Stimulated activated CD8-positive, alpha-beta memory T cell treated with anti-CD3 and anti-CD28 coated beads, Interleukin-12 subunit alpha, Interleukin-12 subunit beta, amount 100 ng/mL, for 24 hours (primary cell): Measurements from ENCODE around the gene SLC13A2.
"Not testable (repeated sequence)": the region's sequence is repeated elsewhere in the genome, so short reads cannot be mapped to it uniquely, and the experiment has no call there.

ENCODE experiments used
- DNase-seq: peaks from one replicate; pipeline ENCODE4 v3.0.0-alpha.2; 2020; ENCODE audit errors: extremely low read depth

Gene SLC13A2

GRCh38 chr17:28473542-28473941, at the start of gene SLC13A2:
SLC13A2 (plus strand) TSS chr17:28473644; CDS start chr17:28473713, 69 bp downstream.
- no peak for DNase-seq

- no peak for DNase-seq
Observed at GRCh38 chr17:28425206-28425605, 48.2 kb upstream of the SLC13A2 start.

GRCh38 chr17:28426081-28426519, 47.3 kb upstream of the SLC13A2 start:
- DNase-seq: no peak

DNA sequence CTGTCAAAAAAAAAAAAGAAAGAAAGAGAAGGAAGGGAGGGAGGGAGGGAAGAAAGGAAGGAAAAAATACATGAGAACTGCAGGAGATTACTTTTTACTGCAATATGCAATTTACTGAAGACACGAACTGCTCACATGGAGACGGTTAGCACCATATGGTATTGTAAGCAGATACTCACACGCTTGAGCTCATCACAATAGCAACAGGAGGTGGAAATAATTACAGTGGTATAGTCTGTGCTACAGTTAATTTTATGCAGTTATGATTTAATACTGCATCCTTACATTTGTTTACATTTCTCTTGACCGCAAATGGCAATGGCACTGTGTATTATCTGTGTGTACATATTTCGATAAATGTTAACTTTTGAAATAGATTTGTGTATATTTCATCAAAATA, 46.1 kb upstream of the SLC13A2 start:
- no peak for DNase-seq

GRCh38 chr17:28427982-28428381, 45.5 kb upstream of the SLC13A2 start:
- not testable (repeated sequence) for DNase-seq

- no peak for DNase-seq
Observed at GRCh38 chr17:28433721-28434120, 39.7 kb upstream of the SLC13A2 start.

DNA sequence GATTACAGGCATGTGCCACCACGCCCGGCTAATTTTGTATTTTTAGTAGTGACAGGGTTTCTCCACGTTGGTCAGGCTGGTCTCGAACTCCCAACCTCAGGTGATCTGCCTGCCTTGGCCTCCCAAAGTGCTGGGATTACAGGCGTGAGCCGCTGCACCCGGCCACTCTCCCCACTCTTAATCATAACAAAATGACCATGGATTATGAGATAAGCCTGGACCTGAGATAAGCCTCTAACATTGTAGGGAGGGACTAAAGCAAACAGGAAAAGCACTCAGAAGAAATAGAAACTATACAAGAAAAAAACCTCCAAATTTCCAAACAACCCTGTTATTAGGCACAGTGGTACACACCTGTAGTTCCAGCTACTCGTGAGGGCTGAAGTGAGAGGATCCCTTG, 39.1 kb upstream of the SLC13A2 start:
- DNase-seq: not testable (repeated sequence)

- no peak for DNase-seq
Observed at GRCh38 chr17:28443901-28444638, 29.4 kb upstream of the SLC13A2 start.

GRCh38 chr17:28446716-28447395, 26.6 kb upstream of the SLC13A2 start:
- DNase-seq: no peak

DNA sequence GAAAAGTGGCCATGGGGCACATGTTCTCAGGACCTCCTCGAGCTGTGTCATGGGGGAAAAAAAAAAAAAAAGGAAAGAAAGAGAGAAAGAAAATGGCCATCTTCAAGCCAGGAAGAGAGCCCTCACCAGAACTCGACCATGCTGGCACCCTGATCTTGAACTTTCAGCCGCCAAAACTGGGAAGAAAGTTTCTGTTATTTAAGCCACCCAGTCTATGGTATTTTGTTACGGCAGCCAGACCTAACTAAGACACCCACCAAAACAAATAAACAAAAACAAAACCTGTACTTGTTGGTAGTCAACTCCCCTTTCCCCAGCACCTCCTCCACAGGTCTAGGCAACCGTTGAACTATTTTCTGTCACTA, 26.1 kb upstream of the SLC13A2 start:
- no peak for DNase-seq

- DNase-seq: no peak
Observed at GRCh38 chr17:28449859-28450258, 23.6 kb upstream of the SLC13A2 start.

- DNase-seq: no peak
Observed at GRCh38 chr17:28457890-28458289, 15.6 kb upstream of the SLC13A2 start.

DNA sequence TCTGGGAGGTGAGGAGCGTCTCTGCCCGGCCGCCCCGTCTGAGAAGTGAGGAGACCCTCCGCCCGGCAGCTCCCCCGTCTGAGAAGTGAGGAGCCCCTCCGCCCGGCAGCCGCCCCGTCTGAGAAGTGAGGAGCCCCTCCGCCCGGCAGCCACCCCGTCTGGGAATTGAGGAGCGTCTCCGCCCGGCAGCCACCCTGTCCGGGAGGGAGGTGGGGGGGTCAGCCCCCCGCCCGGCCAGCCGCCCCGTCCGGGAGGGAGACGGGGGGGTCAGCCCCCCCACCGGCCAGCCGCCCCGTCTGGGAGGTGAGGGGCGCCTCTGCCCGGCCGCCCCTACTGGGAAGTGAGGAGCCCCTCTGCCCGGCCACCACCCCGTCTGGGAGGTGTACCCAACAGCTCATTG, 14.6 kb upstream of the SLC13A2 start:
- not testable (repeated sequence) for DNase-seq

DNA sequence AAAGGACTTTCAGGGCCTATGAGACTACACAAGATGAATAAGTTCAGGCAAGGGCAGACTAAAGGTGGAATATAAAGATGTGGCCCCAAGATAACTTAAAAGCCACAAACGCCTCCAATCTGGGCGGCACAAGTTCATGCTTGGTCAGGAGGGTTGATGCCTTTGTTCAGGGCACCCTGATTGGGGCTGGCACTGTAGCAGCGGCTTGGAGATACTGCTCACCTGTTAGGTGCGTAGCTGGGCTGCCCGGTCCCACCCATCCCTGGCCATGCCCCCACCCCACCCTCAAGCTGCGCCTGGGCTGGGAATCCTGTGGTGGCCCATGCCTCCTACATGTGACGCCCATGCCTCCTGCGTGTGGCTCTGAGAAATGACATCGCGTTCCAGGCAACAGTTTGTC, 12.5 kb upstream of the SLC13A2 start:
- no peak for DNase-seq

- DNase-seq: no peak
Observed at GRCh38 chr17:28466001-28466400, 7.4 kb upstream of the SLC13A2 start.

DNA sequence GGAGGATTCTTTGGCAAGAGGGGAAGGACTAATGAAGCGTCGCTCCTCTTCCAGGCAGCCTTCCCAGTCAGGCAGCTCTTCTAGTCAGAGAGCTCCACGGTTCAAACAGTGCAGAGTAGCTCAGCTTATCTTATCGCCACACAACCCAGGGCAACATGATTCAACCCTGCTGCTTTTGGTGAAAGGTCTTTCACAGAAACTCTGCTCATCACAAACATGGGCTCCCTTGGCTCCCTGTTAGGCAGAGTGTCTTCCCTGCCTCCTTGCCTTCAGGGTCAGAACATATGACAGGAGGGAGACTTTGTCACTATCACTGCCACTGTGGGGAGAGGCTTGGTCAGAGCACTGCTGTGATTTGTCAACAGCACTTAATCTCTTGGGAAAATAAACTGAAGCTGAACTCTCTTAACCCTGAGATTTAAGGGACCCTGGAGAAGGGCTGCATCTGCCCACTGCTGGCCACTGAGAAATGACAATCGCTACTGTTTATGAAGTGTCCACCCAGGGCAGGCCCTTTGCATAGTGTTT, 6.9 kb upstream of the SLC13A2 start:
- no peak for DNase-seq

GRCh38 chr17:28467456-28468025, 5.9 kb upstream of the SLC13A2 start:
- DNase-seq: no peak

DNA sequence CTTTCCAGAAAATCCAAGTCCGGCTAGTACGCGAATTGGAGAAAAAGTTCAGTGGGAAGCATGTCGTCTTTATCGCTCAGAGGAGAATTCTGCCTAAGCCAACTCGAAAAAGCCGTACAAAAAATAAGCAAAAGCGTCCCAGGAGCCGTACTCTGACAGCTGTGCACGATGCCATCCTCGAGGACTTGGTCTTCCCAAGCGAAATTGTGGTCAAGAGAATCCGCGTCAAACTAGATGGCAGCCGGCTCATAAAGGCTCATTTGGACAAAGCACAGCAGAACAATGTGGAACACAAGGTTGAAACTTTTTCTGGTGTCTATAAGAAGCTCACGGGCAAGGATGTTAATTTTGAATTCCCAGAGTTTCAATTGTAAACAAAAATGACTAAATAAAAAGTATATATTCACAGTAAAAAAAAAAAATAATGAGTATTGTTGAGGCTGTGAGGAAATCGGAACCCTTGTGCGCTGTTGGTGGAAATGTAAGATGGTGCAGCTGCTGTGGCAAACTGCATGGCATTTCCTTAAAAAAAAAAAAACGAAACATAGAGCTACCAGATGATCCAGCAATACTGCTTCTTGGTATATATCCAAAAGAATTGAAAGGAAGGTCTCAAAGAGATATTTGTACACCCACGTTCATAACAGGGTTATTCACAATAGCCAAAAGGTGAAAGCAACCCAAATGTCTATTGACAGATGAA, 5.3 kb upstream of the SLC13A2 start:
- not testable (repeated sequence) for DNase-seq

DNA sequence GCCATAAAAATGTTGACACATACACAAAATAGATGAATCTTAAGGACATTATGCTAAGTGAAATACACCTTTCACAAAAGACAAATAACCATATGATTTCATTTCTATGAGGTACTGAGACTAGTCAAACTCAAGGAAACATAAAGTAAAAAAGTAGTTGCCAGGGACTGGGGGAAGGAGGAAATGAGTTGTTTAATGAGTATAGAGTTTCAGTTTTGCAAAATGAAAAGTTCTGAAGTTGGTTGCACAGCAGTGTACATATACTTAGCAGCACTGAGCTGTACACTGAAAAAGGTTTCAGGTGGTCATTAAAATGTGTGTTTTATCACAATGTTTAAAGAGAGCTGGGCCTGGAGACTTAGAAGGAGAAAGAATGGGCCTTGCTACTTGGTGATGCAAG, 4.7 kb upstream of the SLC13A2 start:
- no peak for DNase-seq

GRCh38 chr17:28469376-28469775, 4.1 kb upstream of the SLC13A2 start:
- no peak for DNase-seq

- no peak for DNase-seq
Observed at GRCh38 chr17:28470266-28470913, 3.1 kb upstream of the SLC13A2 start.

GRCh38 chr17:28470914-28471366, 2.5 kb upstream of the SLC13A2 start:
- DNase-seq: no peak
